Measurements from ENCODE around the gene HNRNPUL1. TPM values are rescaled to one million over a fixed set of nuclear protein-coding genes. Genes with fewer than 3 reads are reported as not detected.

HNRNPUL1 gene
- total and polyA plus RNA-seq, 11 donors = 64.2 to 138 (median 114) TPM

GRCh38 chr19:41321600-41322270 lies 57.6 kb downstream of the HNRNPUL1 start:
- 50 to 57% (median 51%) methylated on average over 9 to 10 of the region's 10 CpGs for WGBS, 4 donors
- peak overlapping the region; percentile 23 to 95 (median 89) for H3K27ac ChIP-seq
- intact Hi-C loops (cut with DNase I) = loop anchor here in 6 of 10 donors (2.0 to 10.0 kb wide), 5 partner anchors 31 to 243 kb away; partner anchors contain the start of genes B3GNT8 (in 1 of the 6) and TGFB1 (in 1 of the 6)
- H3K9me3 ChIP-seq = no peaks in the 10 kb centered on the region
- peaks cover 3 to 61% (median 46%) of the 10 kb centered on the region in 9 donors for H3K36me3 ChIP-seq
- TF ChIP-seq, protein P1, sequence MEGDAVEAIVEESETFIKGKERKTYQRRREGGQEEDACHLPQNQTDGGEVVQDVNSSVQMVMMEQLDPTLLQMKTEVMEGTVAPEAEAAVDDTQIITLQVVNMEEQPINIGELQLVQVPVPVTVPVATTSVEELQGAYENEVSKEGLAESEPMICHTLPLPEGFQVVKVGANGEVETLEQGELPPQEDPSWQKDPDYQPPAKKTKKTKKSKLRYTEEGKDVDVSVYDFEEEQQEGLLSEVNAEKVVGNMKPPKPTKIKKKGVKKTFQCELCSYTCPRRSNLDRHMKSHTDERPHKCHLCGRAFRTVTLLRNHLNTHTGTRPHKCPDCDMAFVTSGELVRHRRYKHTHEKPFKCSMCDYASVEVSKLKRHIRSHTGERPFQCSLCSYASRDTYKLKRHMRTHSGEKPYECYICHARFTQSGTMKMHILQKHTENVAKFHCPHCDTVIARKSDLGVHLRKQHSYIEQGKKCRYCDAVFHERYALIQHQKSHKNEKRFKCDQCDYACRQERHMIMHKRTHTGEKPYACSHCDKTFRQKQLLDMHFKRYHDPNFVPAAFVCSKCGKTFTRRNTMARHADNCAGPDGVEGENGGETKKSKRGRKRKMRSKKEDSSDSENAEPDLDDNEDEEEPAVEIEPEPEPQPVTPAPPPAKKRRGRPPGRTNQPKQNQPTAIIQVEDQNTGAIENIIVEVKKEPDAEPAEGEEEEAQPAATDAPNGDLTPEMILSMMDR (IDR thresholded peaks at IDR 0.05) = peak; percentile 52 to 81 (median 67)
- TF ChIP-seq POLR2A (IDR thresholded peaks at IDR 0.05) = no peak
- no peaks in the 10 kb centered on the region for H3K27me3 ChIP-seq
- ATAC-seq (no peak), DNase-seq (peak in 4 of 5 donors; percentile 50 to 60 (median 60))
- peaks cover 4 to 60% (median 54%) of the 10 kb centered on the region in 12 donors for H3K4me1 ChIP-seq
- H3K4me3 ChIP-seq = no peak overlapping the region

DNA sequence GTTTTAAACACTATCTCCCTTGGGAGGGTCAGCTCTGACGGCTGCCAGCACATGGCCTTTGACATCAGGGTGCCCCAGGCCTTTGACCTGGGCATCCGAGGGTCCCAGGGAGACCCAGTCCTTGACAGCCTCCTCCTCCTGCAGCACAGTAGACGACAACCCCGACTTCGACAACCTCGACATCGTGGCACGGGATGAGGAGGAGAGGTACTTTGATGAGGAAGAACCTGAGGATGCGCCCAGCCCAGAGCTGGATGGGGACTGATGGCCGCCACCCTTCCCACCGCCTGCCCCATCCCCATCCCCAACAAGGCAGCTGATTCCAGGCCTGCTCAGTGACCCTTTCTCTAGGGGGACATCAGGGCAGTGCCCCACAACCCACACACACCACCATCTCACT lies 58.3 kb downstream of the HNRNPUL1 start:
- WGBS, 4 donors = 85 to 91% (median 90%) methylated on average over 9 to 11 of the region's 11 CpGs
- Histone ChIP-seq H3K36me3 (peaks cover 3 to 54% (median 39%) of the 10 kb centered on the region in 9 donors), H3K4me1 (peaks cover 4 to 67% (median 62%) of the 10 kb centered on the region in 12 donors), H3K27ac (peak overlapping the region; percentile 76 to 95 (median 89)), H3K4me3 (no peak overlapping the region), H3K9me3 (no peaks in the 10 kb centered on the region), H3K27me3 (no peaks in the 10 kb centered on the region)
- TF ChIP-seq, protein P1 (IDR thresholded peaks at IDR 0.05) = no peak
- TF ChIP-seq POLR2A (IDR thresholded peaks at IDR 0.05) = no peak
- no peak for ATAC-seq
- intact Hi-C loops (cut with DNase I) = loop anchor here in 6 of 10 donors (5.0 to 10.0 kb wide), 4 partner anchors 35 to 242 kb away; partner anchors contain the start of gene B3GNT8 (in 1 of the 6)
- DNase-seq = no peak

DNA sequence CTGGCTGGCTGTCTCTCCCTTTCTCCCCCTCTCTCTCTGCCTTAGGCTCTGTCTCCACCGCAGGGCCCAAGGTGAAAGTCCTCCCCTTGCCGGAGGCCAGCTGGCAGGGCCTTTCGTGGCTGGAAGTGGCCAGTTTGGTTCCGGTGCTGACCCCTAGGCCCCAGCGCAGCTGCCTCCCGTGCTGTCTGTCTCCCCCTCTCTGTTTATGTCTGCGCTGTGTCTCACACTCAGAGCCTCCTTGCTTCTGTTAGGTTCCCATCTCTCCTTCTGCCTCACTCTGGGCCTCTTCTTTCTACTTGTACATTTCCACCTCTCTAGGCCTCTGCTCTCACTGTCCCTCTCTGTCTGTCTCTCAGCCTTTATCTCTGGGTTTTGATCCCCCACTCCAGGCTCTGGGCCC lies 58.9 kb downstream of the HNRNPUL1 start:
- peak overlapping the region; percentile 76 to 95 (median 89) for H3K27ac ChIP-seq
- TF ChIP-seq, protein P1 (IDR thresholded peaks at IDR 0.05) = no peak
- no peak for TF ChIP-seq POLR2A (IDR thresholded peaks at IDR 0.05)
- no peaks in the 10 kb centered on the region for H3K27me3 ChIP-seq
- intact Hi-C loops (cut with DNase I) = loop anchor here in 6 of 10 donors (5.0 to 10.0 kb wide), 4 partner anchors 34 to 242 kb away; partner anchors contain the start of gene B3GNT8 (in 1 of the 6)
- WGBS, 4 donors = 63 to 77% (median 65%) methylated on average over 7 of the region's 7 CpGs
- H3K36me3 ChIP-seq = peaks cover 3 to 48% (median 33%) of the 10 kb centered on the region in 9 donors
- peaks cover 4 to 73% (median 67%) of the 10 kb centered on the region in 12 donors for H3K4me1 ChIP-seq
- no peaks in the 10 kb centered on the region for H3K9me3 ChIP-seq
- peak in 4 of 5 donors; percentile 36 to 80 (median 65) for DNase-seq
- no peak overlapping the region for H3K4me3 ChIP-seq
- peak in 1 of 4 donors; percentile 11 for ATAC-seq
